ENCODE measurements around the gene NOP16.

Gene NOP16

DNA sequence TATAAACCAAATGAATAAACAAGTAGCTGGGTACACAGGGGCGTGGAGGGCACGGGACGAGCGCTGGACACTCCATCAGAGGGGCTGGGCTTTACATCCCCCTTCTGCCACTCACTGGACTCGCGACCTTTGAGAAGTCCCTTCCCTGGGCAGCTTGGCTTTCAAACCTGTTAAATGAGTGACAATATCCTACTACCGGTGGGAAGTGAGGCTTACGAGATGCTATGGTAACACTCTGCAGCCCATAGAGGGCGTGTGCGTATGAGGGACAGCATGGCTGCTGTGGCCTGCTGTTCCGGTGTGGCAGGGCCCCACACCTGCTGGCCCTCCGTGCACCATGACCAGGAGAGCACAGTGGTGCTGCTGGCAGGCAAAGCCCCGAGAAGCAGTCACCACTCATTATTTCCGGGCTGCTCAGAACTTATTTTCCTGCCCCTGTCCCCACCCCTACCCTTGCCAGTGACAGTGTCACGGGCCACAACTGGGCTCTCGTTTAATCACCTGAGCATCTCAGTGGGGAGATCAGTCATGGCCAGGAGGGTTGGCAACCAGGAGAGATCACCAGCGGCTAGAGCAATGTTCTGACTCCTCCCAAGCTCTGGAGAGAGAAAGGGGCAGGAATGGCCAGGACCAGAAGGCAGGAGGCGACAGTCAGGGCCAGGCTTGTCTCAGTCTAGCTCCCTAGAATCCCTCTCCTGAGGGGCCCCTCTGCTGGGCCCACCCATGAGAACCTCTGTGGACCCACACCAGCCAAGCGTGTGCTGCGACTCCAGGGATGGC lies 17.4 kb upstream of the NOP16 start:
- TF ChIP-seq, protein P1, sequence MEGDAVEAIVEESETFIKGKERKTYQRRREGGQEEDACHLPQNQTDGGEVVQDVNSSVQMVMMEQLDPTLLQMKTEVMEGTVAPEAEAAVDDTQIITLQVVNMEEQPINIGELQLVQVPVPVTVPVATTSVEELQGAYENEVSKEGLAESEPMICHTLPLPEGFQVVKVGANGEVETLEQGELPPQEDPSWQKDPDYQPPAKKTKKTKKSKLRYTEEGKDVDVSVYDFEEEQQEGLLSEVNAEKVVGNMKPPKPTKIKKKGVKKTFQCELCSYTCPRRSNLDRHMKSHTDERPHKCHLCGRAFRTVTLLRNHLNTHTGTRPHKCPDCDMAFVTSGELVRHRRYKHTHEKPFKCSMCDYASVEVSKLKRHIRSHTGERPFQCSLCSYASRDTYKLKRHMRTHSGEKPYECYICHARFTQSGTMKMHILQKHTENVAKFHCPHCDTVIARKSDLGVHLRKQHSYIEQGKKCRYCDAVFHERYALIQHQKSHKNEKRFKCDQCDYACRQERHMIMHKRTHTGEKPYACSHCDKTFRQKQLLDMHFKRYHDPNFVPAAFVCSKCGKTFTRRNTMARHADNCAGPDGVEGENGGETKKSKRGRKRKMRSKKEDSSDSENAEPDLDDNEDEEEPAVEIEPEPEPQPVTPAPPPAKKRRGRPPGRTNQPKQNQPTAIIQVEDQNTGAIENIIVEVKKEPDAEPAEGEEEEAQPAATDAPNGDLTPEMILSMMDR (conservative IDR thresholded peaks at IDR 0.05; ENCODE audit: control insufficient read depth, insufficient read depth, low read depth, low read length) = no peak
- no peak for DNase-seq (ENCODE audit: low read depth)
- no peak overlapping the region for H3K4me3 ChIP-seq (ENCODE audit: control insufficient read depth, low read depth, low read length)

GRCh38 chr5:176401281-176402205 lies 13.1 kb upstream of the NOP16 start:
- TF ChIP-seq, protein P1 (conservative IDR thresholded peaks at IDR 0.05; ENCODE audit: control insufficient read depth, insufficient read depth, low read depth, low read length) = no peak
- H3K4me3 ChIP-seq (ENCODE audit: control insufficient read depth, low read depth, low read length) = no peak overlapping the region
- DNase-seq (ENCODE audit: low read depth) = no peak

GRCh38 chr5:176400382-176401156 lies 12.2 kb upstream of the NOP16 start:
- DNase-seq (ENCODE audit: low read depth) = no peak
- H3K4me3 ChIP-seq (ENCODE audit: control insufficient read depth, low read depth, low read length) = no peak overlapping the region
- TF ChIP-seq, protein P1 (conservative IDR thresholded peaks at IDR 0.05; ENCODE audit: control insufficient read depth, insufficient read depth, low read depth, low read length) = no peak

DNA sequence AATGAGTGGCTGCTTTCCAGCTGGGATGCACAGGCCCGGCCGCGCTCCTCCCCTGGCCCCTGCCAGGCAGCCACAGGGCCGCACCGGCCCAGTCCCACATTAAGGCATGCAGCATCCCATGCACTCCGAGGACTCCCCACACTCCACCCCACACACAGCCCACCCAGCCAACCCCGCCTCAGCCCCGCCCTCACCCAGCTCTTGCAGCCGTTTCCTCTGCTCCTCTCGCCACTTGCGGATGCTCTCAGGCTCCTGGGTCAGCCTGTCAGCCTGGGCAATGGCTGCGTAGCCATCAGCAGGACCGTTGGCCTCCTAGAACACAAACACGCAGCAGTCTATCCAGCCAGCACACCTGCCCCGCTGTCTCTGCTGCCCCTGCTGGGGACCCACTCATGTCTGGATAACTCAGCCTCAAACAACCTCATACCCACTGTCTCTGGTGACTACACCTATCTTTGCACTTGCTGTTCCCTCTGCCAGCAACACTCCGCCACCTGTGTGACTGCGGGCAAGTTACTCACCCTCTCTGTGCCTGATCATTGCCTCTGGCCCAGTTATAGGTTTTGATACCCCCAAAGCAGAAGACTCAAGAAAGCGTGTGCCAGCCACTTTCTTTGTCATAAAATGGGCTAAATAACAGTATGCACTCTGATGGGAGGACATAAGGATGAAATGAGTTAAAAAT lies 9.5 kb upstream of the NOP16 start:
- no peak overlapping the region for H3K4me3 ChIP-seq (ENCODE audit: control insufficient read depth, low read depth, low read length)
- TF ChIP-seq, protein P1 (conservative IDR thresholded peaks at IDR 0.05; ENCODE audit: control insufficient read depth, insufficient read depth, low read depth, low read length) = no peak

GRCh38 chr5:176396330-176396729 lies 7.9 kb upstream of the NOP16 start:
- TF ChIP-seq, protein P1 (conservative IDR thresholded peaks at IDR 0.05; ENCODE audit: control insufficient read depth, insufficient read depth, low read depth, low read length) = no peak
- DNase-seq (ENCODE audit: low read depth) = peak; percentile 32
- H3K4me3 ChIP-seq (ENCODE audit: control insufficient read depth, low read depth, low read length) = no peak overlapping the region

More for the DNA sequence above, 9.5 kb upstream of the NOP16 start:
- DNase-seq (ENCODE audit: low read depth) = no peak

All from fibroblast of mammary gland (primary cell).